Keratinocyte (primary cell): Measurements from ENCODE around the gene ADAMTSL3. TPM values are rescaled to one million over a fixed set of nuclear protein-coding genes. Genes with fewer than 3 reads are reported as not detected.

ENCODE experiments used
- DNase-seq: peaks from one replicate; pipeline ENCODE4 v3.0.0-alpha.2; 2011; ENCODE audit warnings: low read depth, missing footprints, low spot score
- FAIRE-seq: peaks from 2 replicates; lab custom pipeline; 2011; peaks lifted over from hg19 to GRCh38; lab: Jason Lieb, UNC
- H2AFZ ChIP-seq: 2 replicates; pipeline ENCODE4 v1.6.0; 2012; ENCODE audit warnings: low read length, control low read depth, inconsistent platforms; ENCODE audit not compliant: control insufficient read depth
- H3K27ac ChIP-seq: 2 replicates; pipeline ENCODE4 v1.5.1; 2011; ENCODE audit warnings: low read length; ENCODE audit not compliant: control insufficient read depth, insufficient read depth
- H3K27me3 ChIP-seq: 3 replicates; pipeline ENCODE4 v1.6.0; 2011; ENCODE audit warnings: low read length; ENCODE audit not compliant: control insufficient read depth, insufficient read depth; ENCODE audit errors: extremely low read depth
- H3K36me3 ChIP-seq, 2 experiments: 2 replicates in 1 of 2; 3 replicates in 1 of 2; pipeline ENCODE4 v1.5.1; 2011; ENCODE audit warnings: low read length in 2 of 2, mild to moderate bottlenecking in 1 of 2; ENCODE audit not compliant: control insufficient read depth in 2 of 2, insufficient read depth in 2 of 2; ENCODE audit errors: extremely low read depth in 1 of 2
- H3K4me1 ChIP-seq: 3 replicates; pipeline ENCODE4 v1.5.1; 2011; ENCODE audit warnings: low read length; ENCODE audit not compliant: control insufficient read depth, insufficient read depth; ENCODE audit errors: extremely low read depth
- H3K4me2 ChIP-seq: 3 replicates; pipeline ENCODE4 v1.6.0; 2011; ENCODE audit warnings: low read depth, low read length; ENCODE audit not compliant: control insufficient read depth, insufficient read depth; ENCODE audit errors: extremely low read depth
- H3K4me3 ChIP-seq, 3 experiments: fragments of 200-600 bp in 1 of 3; sonication (generic) in 1 of 3; 2 replicates in 2 of 3; 3 replicates in 1 of 3; pipeline ENCODE4 v1.5.1; 2011 to 2016; ENCODE audit warnings: low read length in 3 of 3, mild to moderate bottlenecking in 3 of 3, control low read depth in 2 of 3, inconsistent platforms in 1 of 3, low read depth in 1 of 3, mixed read lengths in 1 of 3, mixed run types in 1 of 3, moderate library complexity in 1 of 3; ENCODE audit not compliant: control insufficient read depth in 2 of 3, insufficient read depth in 2 of 3; ENCODE audit errors: extremely low read depth in 1 of 3
- H3K79me2 ChIP-seq: 2 replicates; pipeline ENCODE4 v1.6.0; 2012; ENCODE audit warnings: low read length; ENCODE audit not compliant: control insufficient read depth, insufficient read depth
- H3K9ac ChIP-seq: 3 replicates; pipeline ENCODE4 v1.6.0; 2011; ENCODE audit warnings: low read length; ENCODE audit not compliant: control insufficient read depth, insufficient read depth; ENCODE audit errors: extremely low read depth
- H3K9me1 ChIP-seq: 3 replicates; pipeline ENCODE4 v1.6.0; 2011; ENCODE audit warnings: low read length; ENCODE audit not compliant: control insufficient read depth, insufficient read depth; ENCODE audit errors: extremely low read depth
- H3K9me3 ChIP-seq: 2 replicates; pipeline ENCODE4 v1.5.1; 2012; ENCODE audit warnings: low read depth, low read length; ENCODE audit not compliant: control insufficient read depth
- H4K20me1 ChIP-seq: 3 replicates; pipeline ENCODE4 v1.6.0; 2011; ENCODE audit warnings: low read length; ENCODE audit not compliant: control insufficient read depth, insufficient read depth; ENCODE audit errors: extremely low read depth
- CTCF ChIP-seq, 3 experiments: IDR thresholded peaks in 1 of 3; conservative IDR thresholded peaks in 1 of 3; optimal IDR thresholded peaks in 1 of 3; 2 replicates in 2 of 3; 3 replicates in 1 of 3; pipeline versions ENCODE3 to v1.5.1; 2011; ENCODE audit warnings: low read length in 3 of 3, mild to moderate bottlenecking in 3 of 3, moderate library complexity in 2 of 3, control low read depth in 1 of 3, inconsistent platforms in 1 of 3; ENCODE audit not compliant: insufficient read depth in 2 of 3; ENCODE audit errors: extremely low read depth in 1 of 3
- EZH2 ChIP-seq: IDR thresholded peaks from one replicate; pipeline ENCODE4 v1.6.1; 2012; ENCODE audit warnings: inconsistent platforms, mild to moderate bottlenecking, low read length, moderate library complexity
- dilution Hi-C: fragments of 300-500 bp; cut with MboI; formaldehyde crosslinking; loops from one replicate; pipeline ENCODE4 v1.7.0; 2020; ENCODE audit warnings: low sequenced_read_pairs; ENCODE audit not compliant: extremely low pct_ligation_motif_present
- polyA plus RNA-seq, 5 experiments: library from polyadenylated mRNA; depleted of rRNA in 3 of 5; stranded (reverse) in 3 of 5; stranded (forward) in 1 of 5; unstranded in 1 of 5; fragments of >200 nt; gene quantifications; 1 replicate in 1 of 5; 2 replicates in 3 of 5; 3 replicates in 1 of 5; pipeline versions ENCODE4 v1.2.1 to v1.2.3, GENCODE V29; 2011 to 2012; ENCODE audit warnings: missing spikeins in 2 of 5, low read depth in 1 of 5, low replicate concordance in 1 of 5

The ADAMTSL3 gene
- polyA plus RNA-seq, 1 donor (not counting 4 experiments of a cell fraction or from before 2014, with no cell fraction given), result 0.01 TPM

GRCh38 chr15:83733691-83734090 is 79.8 kb downstream of the ADAMTSL3 start:
- TF ChIP-seq EZH2, result no peak
- no peak for TF ChIP-seq CTCF (optimal IDR thresholded peaks at IDR 0.05 in 1 of 3, IDR thresholded peaks at IDR 0.05 in 1 of 3, conservative IDR thresholded peaks at IDR 0.05 in 1 of 3; ENCODE audit: extremely low read depth in 1 of 3, insufficient read depth in 2 of 3, low read length in 3 of 3)
- Histone ChIP-seq H3K9me3 (no peaks in the 10 kb centered on the region), H3K9me1 (no peaks in the 10 kb centered on the region), H4K20me1 (no peaks in the 10 kb centered on the region), H3K9ac (no peak overlapping the region), H3K4me1 (peaks cover 27% of the 10 kb centered on the region), H3K4me2 (peak overlapping the region; percentile 69), H3K4me3 (peak overlapping the region in 1 of 3 experiments; percentile 19), H3K36me3 (no peaks in the 10 kb centered on the region), H2AFZ (no peak overlapping the region), H3K27ac (peak overlapping the region; percentile 37), H3K79me2 (no peaks in the 10 kb centered on the region), H3K27me3 (no peaks in the 10 kb centered on the region)
- DNase-seq (no peak), FAIRE-seq (no peak)
- dilution Hi-C loops, result no loop called here

GRCh38 chr15:83734487-83734886 is 80.6 kb downstream of the ADAMTSL3 start:
- H3K9me3 ChIP-seq, result no peaks in the 10 kb centered on the region
- no peak overlapping the region for H2AFZ ChIP-seq
- no peaks in the 10 kb centered on the region for H4K20me1 ChIP-seq
- dilution Hi-C loops, result no loop called here
- H3K4me3 ChIP-seq, result no peak overlapping the region
- H3K4me2 ChIP-seq, result peak overlapping the region; percentile 42
- H3K4me1 ChIP-seq, result peaks cover 27% of the 10 kb centered on the region
- FAIRE-seq (peak; percentile 98), DNase-seq (peak; percentile 48)
- no peaks in the 10 kb centered on the region for H3K79me2 ChIP-seq
- H3K27me3 ChIP-seq, result no peaks in the 10 kb centered on the region
- no peaks in the 10 kb centered on the region for H3K9me1 ChIP-seq
- H3K9ac ChIP-seq, result no peak overlapping the region
- TF ChIP-seq EZH2 (no peak), CTCF (optimal IDR thresholded peaks at IDR 0.05 in 1 of 3, IDR thresholded peaks at IDR 0.05 in 1 of 3, conservative IDR thresholded peaks at IDR 0.05 in 1 of 3; ENCODE audit: extremely low read depth in 1 of 3, insufficient read depth in 2 of 3, low read length in 3 of 3) (no peak)
- no peaks in the 10 kb centered on the region for H3K36me3 ChIP-seq
- no peak overlapping the region for H3K27ac ChIP-seq
